Myocyte (in vitro differentiated cells): Measurements from ENCODE around the gene CEP57L1. TPM values are rescaled to one million over a fixed set of nuclear protein-coding genes. Genes with fewer than 3 reads are reported as not detected.

Source experiments
- total RNA-seq: library from RNA; depleted of rRNA; stranded (reverse); fragments of >200 nt; gene quantifications from 2 replicates; pipeline ENCODE4 v1.2.3, GENCODE V29; 2014

CEP57L1 gene
- total RNA-seq, 1 donor from 2014 or later, result 20.0 TPM

Other genes starting within 250 kb of the CEP57L1 start
- gene ARMC2, start 247.1 kb upstream of the CEP57L1 start, total RNA-seq, result 2.3 and 2.9 TPM in 2 replicates
- gene SESN1, start 661 bp upstream of the CEP57L1 start, total RNA-seq, result 48.5 and 50.0 TPM in 2 replicates